ENCODE measurements around the gene APOL3.
A peak's percentile ranks its signal among the peaks of the same experiment; 100 is the strongest.
"Not testable (repeated sequence)": the region's sequence is repeated elsewhere in the genome, so short reads cannot be mapped to it uniquely, and the experiment has no call there.

The APOL3 gene

GRCh38 chr22:36154423-36154945 is 6.1 kb downstream of the APOL3 start:
- DNase-seq, result no peak
- Histone ChIP-seq H3K4me1 (peaks cover 0 to 50% (median 36%) of the 10 kb centered on the region in 4 donors), H3K27me3 (no peaks in the 10 kb centered on the region), H3K27ac (peak overlapping the region; percentile 84 to 85), H3K4me3 (no peak overlapping the region), H3K9me3 (no peaks in the 10 kb centered on the region), H3K36me3 (no peaks in the 10 kb centered on the region)
- intact Hi-C loops (cut with DNase I; ENCODE audit: low total_unique reads), result no loop called here
- TF ChIP-seq CTCF (IDR thresholded peaks at IDR 0.05), result no peak

GRCh38 chr22:36153501-36154422 is 6.8 kb downstream of the APOL3 start:
- Histone ChIP-seq H3K36me3 (peaks cover 2 to 6% (median 3%) of the 10 kb centered on the region in 3 donors), H3K27ac (peak overlapping the region; percentile 84 to 85), H3K4me3 (no peak overlapping the region), H3K9me3 (no peaks in the 10 kb centered on the region), H3K4me1 (peaks cover 0 to 48% (median 37%) of the 10 kb centered on the region in 4 donors), H3K27me3 (no peaks in the 10 kb centered on the region)
- DNase-seq, result peak in 1 of 2 donors; percentile 8
- intact Hi-C loops (cut with DNase I; ENCODE audit: low total_unique reads), result no loop called here
- TF ChIP-seq CTCF (IDR thresholded peaks at IDR 0.05), result no peak

- DNase-seq; H3K9me3 ChIP-seq; H3K27me3 ChIP-seq; intact Hi-C loops (cut with DNase I; ENCODE audit: low total_unique reads); H3K4me3 ChIP-seq; H3K27ac ChIP-seq: not testable (repeated sequence)
- H3K36me3 ChIP-seq, result peaks cover 5 to 15% (median 10%) of the 10 kb centered on the region in 3 donors
- peaks cover 0 to 48% (median 34%) of the 10 kb centered on the region in 4 donors for H3K4me1 ChIP-seq
Measured at GRCh38 chr22:36152821-36153220, 7.7 kb downstream of the APOL3 start.

GRCh38 chr22:36152088-36152487 is 8.5 kb downstream of the APOL3 start:
- Histone ChIP-seq H3K27me3 (no peaks in the 10 kb centered on the region), H3K4me1 (peaks cover 0 to 42% (median 33%) of the 10 kb centered on the region in 4 donors), H3K9me3 (no peaks in the 10 kb centered on the region), H3K27ac (peak overlapping the region; percentile 32 to 47), H3K36me3 (peaks cover 5 to 16% (median 15%) of the 10 kb centered on the region in 3 donors), H3K4me3 (no peak overlapping the region)
- DNase-seq, result no peak
- intact Hi-C loops (cut with DNase I; ENCODE audit: low total_unique reads), result no loop called here
- TF ChIP-seq CTCF (IDR thresholded peaks at IDR 0.05), result no peak

- H3K27ac ChIP-seq, result peak overlapping the region; percentile 47 to 60
- peaks cover 5 to 16% (median 15%) of the 10 kb centered on the region in 3 donors for H3K36me3 ChIP-seq
- intact Hi-C loops (cut with DNase I; ENCODE audit: low total_unique reads), result no loop called here
- TF ChIP-seq CTCF (IDR thresholded peaks at IDR 0.05), result no peak
- no peaks in the 10 kb centered on the region for H3K27me3 ChIP-seq
- peak in 1 of 2 donors; percentile 67 for DNase-seq
- H3K9me3 ChIP-seq, result no peaks in the 10 kb centered on the region
- H3K4me1 ChIP-seq, result peaks cover 0 to 37% (median 26%) of the 10 kb centered on the region in 4 donors
- no peak overlapping the region for H3K4me3 ChIP-seq
Measured at GRCh38 chr22:36151006-36151595, 9.5 kb downstream of the APOL3 start.

All from tibial artery (tissue), 4 donors.